SK-N-SH treated with all-trans-retinoic acid at 6 μM for 48 hours (cell line): ENCODE results near the gene GRIA1.
"Not testable (repeated sequence)": the region's sequence is repeated elsewhere in the genome, so short reads cannot be mapped to it uniquely, and the experiment has no call there.

Source experiments
- ATAC-seq: fragments of 200-7000 bp; cut with Tn5 transposase; 3 replicates; pipeline ENCODE4 v1.9.1; 2020; ENCODE audit warnings: mild to moderate bottlenecking, moderate library complexity
- ARNTL ChIP-seq: fragments of 450-650 bp; formaldehyde crosslinking; IDR thresholded peaks from 2 replicates; pipeline ENCODE4 v1.5.0; 2020; ENCODE audit warnings: low read depth, mild to moderate bottlenecking, moderate library complexity, borderline replicate concordance
- BACH2 ChIP-seq: fragments of 250-450 bp; sonication (Bioruptor Pico); IDR thresholded peaks from 2 replicates; pipeline ENCODE4 v1.9.0; 2021; ENCODE audit warnings: mild to moderate bottlenecking, borderline replicate concordance
- GLIS3 ChIP-seq: fragments of 250-450 bp; sonication (Bioruptor Pico); IDR thresholded peaks from 2 replicates; pipeline ENCODE4 v1.5.0; 2020; ENCODE audit warnings: mild to moderate bottlenecking, moderate library complexity
- ISL1 ChIP-seq: fragments of 250-450 bp; sonication (Bioruptor Pico); IDR thresholded peaks from 2 replicates; pipeline ENCODE4 v2.1.2; 2022; ENCODE audit warnings: mild to moderate bottlenecking, moderate library complexity
- PPARA ChIP-seq: fragments of 250-450 bp; sonication (Bioruptor Pico); IDR thresholded peaks from 2 replicates; pipeline ENCODE4 v1.5.0; 2020; ENCODE audit warnings: mild to moderate bottlenecking, borderline replicate concordance
- SNAI2 ChIP-seq: fragments of 250-450 bp; sonication (Bioruptor Pico); IDR thresholded peaks from 2 replicates; pipeline ENCODE4 v1.5.0; 2020; ENCODE audit warnings: mild to moderate bottlenecking, moderate library complexity
- TOX ChIP-seq: fragments of 250-450 bp; sonication (Bioruptor Pico); IDR thresholded peaks from 2 replicates; pipeline ENCODE4 v1.8.0; 2021; ENCODE audit warnings: mild to moderate bottlenecking, moderate library complexity, borderline replicate concordance
- ZNF565 ChIP-seq: fragments of 450-650 bp; formaldehyde crosslinking; conservative IDR thresholded peaks from 2 replicates; pipeline ENCODE4 v1.5.0; 2020; ENCODE audit warnings: low read depth, mild to moderate bottlenecking, moderate library complexity
- ZNF70 ChIP-seq: fragments of 450-650 bp; formaldehyde crosslinking; IDR thresholded peaks from 2 replicates; pipeline ENCODE4 v1.5.0; 2020; ENCODE audit warnings: mild to moderate bottlenecking, moderate library complexity
- TF ChIP-seq, protein P1 (sequence below): fragments of 250-450 bp; sonication (Bioruptor Pico); IDR thresholded peaks from 2 replicates; pipeline ENCODE4 v1.8.0; 2020; ENCODE audit warnings: mild to moderate bottlenecking, moderate library complexity, borderline replicate concordance

Gene GRIA1

DNA sequence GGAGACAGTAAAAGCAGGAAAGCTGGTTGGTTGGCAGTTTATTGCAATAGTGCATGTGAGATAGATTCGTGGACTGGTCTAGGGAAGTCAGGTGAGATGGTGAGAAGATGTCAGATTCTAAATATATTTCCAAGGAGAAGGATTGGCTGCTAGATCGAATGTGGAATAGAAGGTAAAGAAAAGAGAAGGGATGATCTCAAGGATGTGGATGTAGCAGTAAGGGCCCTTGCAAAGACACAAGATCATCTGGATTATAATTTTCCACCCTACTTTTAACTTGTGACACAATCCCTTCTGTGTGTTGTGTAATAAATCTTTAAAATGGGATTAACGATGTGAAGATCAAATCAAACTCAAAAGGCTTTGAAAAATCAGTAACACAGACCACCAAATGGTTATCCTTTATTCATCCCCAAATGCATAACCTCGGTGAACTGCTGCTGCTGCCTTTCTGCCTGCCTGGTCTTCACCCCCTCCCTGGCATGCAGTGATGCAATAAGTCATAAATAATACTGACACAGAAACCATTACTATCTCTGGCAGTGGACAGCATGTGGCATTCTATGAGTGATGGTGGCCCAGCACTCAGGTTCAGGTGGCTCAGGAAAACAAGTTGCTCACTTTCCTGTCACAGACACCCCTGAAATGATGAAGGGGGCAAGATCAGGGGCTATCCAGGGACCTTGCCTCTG, 369.9 kb downstream of the GRIA1 start:
- TF ChIP-seq SNAI2 (CRISPR knock-in tag) (no peak), ZNF565 (CRISPR knock-in tag) (no peak), ISL1 (CRISPR knock-in tag) (no peak), ARNTL (CRISPR knock-in tag) (no peak), BACH2 (CRISPR knock-in tag) (no peak), ZNF70 (CRISPR knock-in tag) (no peak), GLIS3 (CRISPR knock-in tag) (no peak), TOX (CRISPR knock-in tag) (no peak), PPARA (CRISPR knock-in tag) (no peak)
- TF ChIP-seq, protein P1, sequence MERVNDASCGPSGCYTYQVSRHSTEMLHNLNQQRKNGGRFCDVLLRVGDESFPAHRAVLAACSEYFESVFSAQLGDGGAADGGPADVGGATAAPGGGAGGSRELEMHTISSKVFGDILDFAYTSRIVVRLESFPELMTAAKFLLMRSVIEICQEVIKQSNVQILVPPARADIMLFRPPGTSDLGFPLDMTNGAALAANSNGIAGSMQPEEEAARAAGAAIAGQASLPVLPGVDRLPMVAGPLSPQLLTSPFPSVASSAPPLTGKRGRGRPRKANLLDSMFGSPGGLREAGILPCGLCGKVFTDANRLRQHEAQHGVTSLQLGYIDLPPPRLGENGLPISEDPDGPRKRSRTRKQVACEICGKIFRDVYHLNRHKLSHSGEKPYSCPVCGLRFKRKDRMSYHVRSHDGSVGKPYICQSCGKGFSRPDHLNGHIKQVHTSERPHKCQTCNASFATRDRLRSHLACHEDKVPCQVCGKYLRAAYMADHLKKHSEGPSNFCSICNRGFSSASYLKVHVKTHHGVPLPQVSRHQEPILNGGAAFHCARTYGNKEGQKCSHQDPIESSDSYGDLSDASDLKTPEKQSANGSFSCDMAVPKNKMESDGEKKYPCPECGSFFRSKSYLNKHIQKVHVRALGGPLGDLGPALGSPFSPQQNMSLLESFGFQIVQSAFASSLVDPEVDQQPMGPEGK (CRISPR knock-in tag): no peak
- no peak for ATAC-seq

DNA sequence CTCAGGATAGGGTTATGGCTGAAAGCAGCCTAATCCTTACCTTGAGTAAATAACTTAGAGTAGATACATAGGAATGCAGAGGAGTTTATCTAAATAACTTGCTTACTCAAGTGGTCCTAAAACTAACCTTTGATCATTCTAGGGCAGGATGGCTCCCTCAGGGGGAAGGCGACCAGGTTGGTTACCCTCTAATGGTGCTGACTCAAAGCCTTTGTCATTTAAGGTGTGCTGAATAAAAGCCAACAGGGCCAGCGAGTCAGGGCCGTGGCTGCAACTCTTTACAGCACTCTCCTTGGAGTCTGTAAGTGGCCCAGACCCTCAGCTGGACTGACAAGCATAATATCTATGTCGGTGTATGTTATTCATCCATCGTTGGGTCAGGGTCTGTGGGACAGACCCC, 372.4 kb downstream of the GRIA1 start:
- ATAC-seq: not testable (repeated sequence)
